ENCODE data around the gene ALK. TPM values are rescaled to one million over a fixed set of nuclear protein-coding genes. Genes with fewer than 3 reads are reported as not detected.

Gene ALK
- total RNA-seq, 1 donor: under 0.01 TPM

DNA sequence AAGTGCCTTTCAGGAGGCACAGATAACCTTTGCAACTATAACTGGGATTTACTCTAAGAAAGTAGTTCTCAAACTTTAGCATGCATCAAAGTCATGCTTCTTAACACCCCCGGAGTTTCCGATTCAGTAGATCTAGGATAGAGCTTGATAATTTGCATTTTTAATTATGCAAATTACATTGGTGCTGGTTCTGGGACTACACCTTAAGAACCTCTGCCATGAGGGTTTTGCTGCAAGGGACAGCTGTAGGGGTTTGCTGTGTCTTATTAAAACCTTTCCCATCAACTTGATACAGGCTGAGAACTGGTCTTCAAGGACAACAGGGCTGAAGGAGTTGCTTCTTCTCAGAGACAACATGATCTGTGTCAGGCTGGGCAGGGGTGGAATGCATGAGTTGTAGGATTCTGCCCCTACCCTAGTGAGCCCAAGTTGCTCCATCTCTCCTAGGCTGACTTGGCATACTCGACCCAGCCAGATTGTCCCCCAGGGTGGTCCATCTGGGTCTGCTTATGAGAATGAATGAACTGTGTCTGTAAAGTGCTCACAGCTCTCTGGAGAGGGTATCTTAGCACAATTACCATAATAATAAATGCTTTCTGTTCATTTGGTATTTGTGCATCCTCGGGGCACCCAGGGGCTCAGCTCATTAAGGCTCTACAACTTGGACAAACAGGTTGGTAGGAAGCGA, 573.5 kb downstream of the ALK start:
- DNase-seq (ENCODE audit: insufficient read length, low spot score, missing footprints): no peak
- H3K4me3 ChIP-seq (ENCODE audit: insufficient read depth, low read length): no peak overlapping the region
- H2AFZ ChIP-seq (ENCODE audit: low read length): no peak overlapping the region
- no peaks in the 10 kb centered on the region for H3K36me3 ChIP-seq (ENCODE audit: insufficient read depth, low read length)
- no peaks in the 10 kb centered on the region for H4K20me1 ChIP-seq (ENCODE audit: insufficient read depth, low read length)
- no peaks in the 10 kb centered on the region for H3K79me2 ChIP-seq (ENCODE audit: insufficient read depth, low read length)
- no peaks in the 10 kb centered on the region for H3K4me1 ChIP-seq (ENCODE audit: insufficient read depth, low read length)
- H3K9me3 ChIP-seq (ENCODE audit: low read depth, low read length): no peaks in the 10 kb centered on the region
- TF ChIP-seq, protein P1, sequence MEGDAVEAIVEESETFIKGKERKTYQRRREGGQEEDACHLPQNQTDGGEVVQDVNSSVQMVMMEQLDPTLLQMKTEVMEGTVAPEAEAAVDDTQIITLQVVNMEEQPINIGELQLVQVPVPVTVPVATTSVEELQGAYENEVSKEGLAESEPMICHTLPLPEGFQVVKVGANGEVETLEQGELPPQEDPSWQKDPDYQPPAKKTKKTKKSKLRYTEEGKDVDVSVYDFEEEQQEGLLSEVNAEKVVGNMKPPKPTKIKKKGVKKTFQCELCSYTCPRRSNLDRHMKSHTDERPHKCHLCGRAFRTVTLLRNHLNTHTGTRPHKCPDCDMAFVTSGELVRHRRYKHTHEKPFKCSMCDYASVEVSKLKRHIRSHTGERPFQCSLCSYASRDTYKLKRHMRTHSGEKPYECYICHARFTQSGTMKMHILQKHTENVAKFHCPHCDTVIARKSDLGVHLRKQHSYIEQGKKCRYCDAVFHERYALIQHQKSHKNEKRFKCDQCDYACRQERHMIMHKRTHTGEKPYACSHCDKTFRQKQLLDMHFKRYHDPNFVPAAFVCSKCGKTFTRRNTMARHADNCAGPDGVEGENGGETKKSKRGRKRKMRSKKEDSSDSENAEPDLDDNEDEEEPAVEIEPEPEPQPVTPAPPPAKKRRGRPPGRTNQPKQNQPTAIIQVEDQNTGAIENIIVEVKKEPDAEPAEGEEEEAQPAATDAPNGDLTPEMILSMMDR (IDR thresholded peaks at IDR 0.05; ENCODE audit: extremely low read depth, low read depth, low read length): no peak
- no peak overlapping the region for H3K4me2 ChIP-seq (ENCODE audit: insufficient read depth, low read length)
- H3K27me3 ChIP-seq (ENCODE audit: insufficient read depth, low read length): peaks cover 6% of the 10 kb centered on the region
- H3K27ac ChIP-seq (ENCODE audit: low read depth, low read length): no peak overlapping the region

DNA sequence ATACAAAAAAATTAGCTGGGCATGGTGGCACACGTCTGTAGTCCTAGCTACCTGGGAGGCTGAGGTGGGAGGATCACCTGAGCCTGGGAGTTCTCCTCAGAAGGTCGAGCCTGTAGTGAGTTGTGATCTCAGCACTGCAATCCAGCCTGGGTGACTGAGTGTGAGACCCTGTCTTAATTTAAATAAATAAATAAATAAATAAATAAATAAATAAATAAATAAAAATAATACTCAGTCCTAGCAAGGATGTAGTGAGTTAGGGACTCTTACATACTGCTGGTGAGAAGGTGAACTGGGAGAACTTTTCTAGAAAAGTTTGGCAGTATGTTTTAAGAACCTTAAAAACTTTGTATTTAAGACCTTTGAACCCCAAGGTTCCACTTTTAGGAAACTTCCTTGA, 576.1 kb downstream of the ALK start:
- Histone ChIP-seq H3K79me2 (ENCODE audit: insufficient read depth, low read length) (no peaks in the 10 kb centered on the region), H3K4me1 (ENCODE audit: insufficient read depth, low read length) (no peaks in the 10 kb centered on the region), H3K27ac (ENCODE audit: low read depth, low read length) (no peak overlapping the region), H3K9me3 (ENCODE audit: low read depth, low read length) (no peaks in the 10 kb centered on the region), H3K4me2 (ENCODE audit: insufficient read depth, low read length) (no peak overlapping the region), H3K27me3 (ENCODE audit: insufficient read depth, low read length) (peaks cover 6% of the 10 kb centered on the region), H3K36me3 (ENCODE audit: insufficient read depth, low read length) (no peaks in the 10 kb centered on the region), H2AFZ (ENCODE audit: low read length) (no peak overlapping the region), H4K20me1 (ENCODE audit: insufficient read depth, low read length) (no peaks in the 10 kb centered on the region), H3K4me3 (ENCODE audit: insufficient read depth, low read length) (no peak overlapping the region)
- DNase-seq (ENCODE audit: insufficient read length, low spot score, missing footprints): no peak
- TF ChIP-seq, protein P1 (IDR thresholded peaks at IDR 0.05; ENCODE audit: extremely low read depth, low read depth, low read length): no peak

DNA sequence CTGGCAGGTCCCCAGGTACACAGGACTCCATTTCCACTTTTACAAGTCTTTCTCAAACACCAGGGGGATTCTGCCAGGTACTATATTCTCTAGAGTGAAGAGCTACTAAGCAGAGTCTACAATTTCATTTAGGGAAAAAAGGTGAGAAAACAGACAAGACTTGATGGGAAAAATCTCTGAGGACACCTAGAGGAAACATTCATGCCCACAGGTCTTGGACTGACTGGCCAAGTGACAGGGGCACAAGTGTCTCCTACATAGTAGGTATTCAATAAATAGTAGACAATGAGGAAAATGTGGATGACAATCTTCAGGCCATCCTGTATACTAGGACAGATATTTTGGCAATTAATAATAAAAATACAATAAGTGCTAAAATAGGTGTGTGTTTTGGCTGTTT, 577.6 kb downstream of the ALK start:
- H3K36me3 ChIP-seq (ENCODE audit: insufficient read depth, low read length): no peaks in the 10 kb centered on the region
- TF ChIP-seq, protein P1 (IDR thresholded peaks at IDR 0.05; ENCODE audit: extremely low read depth, low read depth, low read length): no peak
- H3K4me1 ChIP-seq (ENCODE audit: insufficient read depth, low read length): no peaks in the 10 kb centered on the region
- no peaks in the 10 kb centered on the region for H3K79me2 ChIP-seq (ENCODE audit: insufficient read depth, low read length)
- no peak overlapping the region for H3K27ac ChIP-seq (ENCODE audit: low read depth, low read length)
- DNase-seq (ENCODE audit: insufficient read length, low spot score, missing footprints): no peak
- H3K27me3 ChIP-seq (ENCODE audit: insufficient read depth, low read length): peaks cover 6% of the 10 kb centered on the region
- H3K4me2 ChIP-seq (ENCODE audit: insufficient read depth, low read length): no peak overlapping the region
- H3K4me3 ChIP-seq (ENCODE audit: insufficient read depth, low read length): no peak overlapping the region
- no peaks in the 10 kb centered on the region for H4K20me1 ChIP-seq (ENCODE audit: insufficient read depth, low read length)
- no peaks in the 10 kb centered on the region for H3K9me3 ChIP-seq (ENCODE audit: low read depth, low read length)
- H2AFZ ChIP-seq (ENCODE audit: low read length): no peak overlapping the region

DNA sequence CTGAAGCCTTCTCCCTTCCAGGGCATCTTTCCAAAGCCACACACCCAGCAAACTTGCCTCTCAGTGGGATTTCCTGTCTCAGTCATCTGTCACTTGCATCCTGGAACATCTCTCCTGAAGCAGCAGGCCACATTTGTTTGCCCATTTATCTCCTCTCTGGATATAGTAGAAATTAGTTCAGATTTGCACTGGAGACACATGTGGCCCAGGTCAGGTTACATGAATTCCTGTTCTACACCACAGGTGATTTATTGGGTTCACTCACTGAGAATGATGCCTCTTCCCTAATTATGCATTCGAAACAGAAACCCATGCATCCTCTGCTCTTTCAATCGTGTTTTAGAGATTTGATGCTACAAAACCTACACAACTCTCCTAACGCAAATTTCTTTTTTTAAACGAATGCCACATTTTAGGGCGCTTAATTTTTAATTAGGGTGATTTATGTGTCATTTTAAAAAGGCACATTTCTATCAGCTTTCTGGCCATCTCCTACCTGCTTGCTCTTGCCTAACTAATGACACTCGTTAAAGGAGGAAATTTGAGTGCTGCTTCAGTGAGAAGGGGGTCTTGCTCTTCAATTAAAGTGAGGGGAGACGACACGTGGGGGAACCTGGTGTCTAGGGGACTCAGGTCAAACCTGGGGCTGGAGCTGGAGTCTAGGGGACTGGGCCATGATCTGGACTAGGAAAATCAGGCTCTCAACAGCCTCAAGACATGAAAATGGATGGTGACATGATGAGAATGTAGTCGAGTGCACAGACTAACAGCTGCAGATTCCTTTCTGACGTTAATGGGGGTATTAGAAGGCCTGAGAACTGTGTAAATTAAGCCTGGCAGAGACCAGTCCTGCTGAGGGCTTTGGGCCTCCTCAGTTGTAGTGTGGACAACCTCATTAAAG, 584.8 kb downstream of the ALK start:
- Histone ChIP-seq H2AFZ (ENCODE audit: low read length) (no peak overlapping the region), H4K20me1 (ENCODE audit: insufficient read depth, low read length) (no peaks in the 10 kb centered on the region), H3K27me3 (ENCODE audit: insufficient read depth, low read length) (peaks cover 2% of the 10 kb centered on the region), H3K4me3 (ENCODE audit: insufficient read depth, low read length) (no peak overlapping the region), H3K79me2 (ENCODE audit: insufficient read depth, low read length) (no peaks in the 10 kb centered on the region), H3K27ac (ENCODE audit: low read depth, low read length) (no peak overlapping the region), H3K4me1 (ENCODE audit: insufficient read depth, low read length) (no peaks in the 10 kb centered on the region), H3K36me3 (ENCODE audit: insufficient read depth, low read length) (no peaks in the 10 kb centered on the region), H3K4me2 (ENCODE audit: insufficient read depth, low read length) (no peak overlapping the region), H3K9me3 (ENCODE audit: low read depth, low read length) (no peaks in the 10 kb centered on the region)
- no peak for DNase-seq (ENCODE audit: insufficient read length, low spot score, missing footprints)
- TF ChIP-seq, protein P1 (IDR thresholded peaks at IDR 0.05; ENCODE audit: extremely low read depth, low read depth, low read length): no peak

Measured in osteoblast (primary cell).